ENCODE measurements around the gene CCDC78.
A peak's percentile ranks its signal among the peaks of the same experiment; 100 is the strongest.

CCDC78 gene

GRCh38 chr16:726438-727290 lies at the start of gene CCDC78, which contains the start of gene HAGHL:
TSS of gene CCDC78 (minus strand) at chr16:726443. CDS start at chr16:726367, 76 bp downstream.
TSS of gene HAGHL (plus strand) at chr16:727106. CDS start at chr16:727510, 404 bp downstream.
- H3K9me3 Mint-ChIP-seq (ENCODE audit: low read depth) = no peaks in the 10 kb centered on the region
- no peaks in the 10 kb centered on the region for H3K27me3 Mint-ChIP-seq
- peak within 1 kb of the TSS; percentile 69 for H3K4me3 Mint-ChIP-seq
- H3K27ac Mint-ChIP-seq = no peak within 1 kb of the TSS
- peaks cover 10% of the 10 kb centered on the region for H3K4me1 Mint-ChIP-seq (ENCODE audit: low read depth)
- H3K36me3 Mint-ChIP-seq = no peaks in the 10 kb centered on the region

- Mint-ChIP-seq H3K9me3 (ENCODE audit: low read depth) (no peaks in the 10 kb centered on the region), H3K4me1 (ENCODE audit: low read depth) (no peaks in the 10 kb centered on the region), H3K27ac (no peak overlapping the region), H3K27me3 (peaks cover 3% of the 10 kb centered on the region), H3K4me3 (no peak overlapping the region), H3K36me3 (no peaks in the 10 kb centered on the region)
Observed at GRCh38 chr16:775236-775796, 49.1 kb upstream of the CCDC78 start.

- H3K27me3 Mint-ChIP-seq = peaks cover 3% of the 10 kb centered on the region
- H3K36me3 Mint-ChIP-seq = no peaks in the 10 kb centered on the region
- no peak overlapping the region for H3K4me3 Mint-ChIP-seq
- H3K4me1 Mint-ChIP-seq (ENCODE audit: low read depth) = no peaks in the 10 kb centered on the region
- H3K9me3 Mint-ChIP-seq (ENCODE audit: low read depth) = no peaks in the 10 kb centered on the region
- H3K27ac Mint-ChIP-seq = no peak overlapping the region
Observed at GRCh38 chr16:774086-775001, 48.1 kb upstream of the CCDC78 start.

- Mint-ChIP-seq H3K9me3 (ENCODE audit: low read depth) (no peaks in the 10 kb centered on the region), H3K4me3 (no peak overlapping the region), H3K36me3 (no peaks in the 10 kb centered on the region), H3K27ac (no peak overlapping the region), H3K4me1 (ENCODE audit: low read depth) (no peaks in the 10 kb centered on the region), H3K27me3 (peaks cover 2% of the 10 kb centered on the region)
Observed at GRCh38 chr16:772959-773358, 46.7 kb upstream of the CCDC78 start.

- Mint-ChIP-seq H3K27ac (no peak overlapping the region), H3K27me3 (no peaks in the 10 kb centered on the region), H3K36me3 (no peaks in the 10 kb centered on the region), H3K9me3 (ENCODE audit: low read depth) (no peaks in the 10 kb centered on the region), H3K4me3 (no peak overlapping the region), H3K4me1 (ENCODE audit: low read depth) (no peaks in the 10 kb centered on the region)
Observed at GRCh38 chr16:770411-770810, 44.2 kb upstream of the CCDC78 start.

- Mint-ChIP-seq H3K9me3 (ENCODE audit: low read depth) (no peaks in the 10 kb centered on the region), H3K27me3 (no peaks in the 10 kb centered on the region), H3K27ac (no peak overlapping the region), H3K36me3 (no peaks in the 10 kb centered on the region), H3K4me3 (no peak overlapping the region), H3K4me1 (ENCODE audit: low read depth) (no peaks in the 10 kb centered on the region)
Observed at GRCh38 chr16:769934-770333, 43.7 kb upstream of the CCDC78 start.

GRCh38 chr16:769184-769784 lies 43.0 kb upstream of the CCDC78 start:
- Mint-ChIP-seq H3K4me3 (no peak overlapping the region), H3K9me3 (ENCODE audit: low read depth) (no peaks in the 10 kb centered on the region), H3K36me3 (no peaks in the 10 kb centered on the region), H3K27ac (no peak overlapping the region), H3K27me3 (no peaks in the 10 kb centered on the region), H3K4me1 (ENCODE audit: low read depth) (no peaks in the 10 kb centered on the region)

- Mint-ChIP-seq H3K4me3 (no peak overlapping the region), H3K36me3 (no peaks in the 10 kb centered on the region), H3K27me3 (no peaks in the 10 kb centered on the region), H3K4me1 (ENCODE audit: low read depth) (no peaks in the 10 kb centered on the region), H3K9me3 (ENCODE audit: low read depth) (no peaks in the 10 kb centered on the region), H3K27ac (no peak overlapping the region)
Observed at GRCh38 chr16:768428-768827, 42.2 kb upstream of the CCDC78 start.

- Mint-ChIP-seq H3K4me3 (no peak overlapping the region), H3K27ac (no peak overlapping the region), H3K9me3 (ENCODE audit: low read depth) (no peaks in the 10 kb centered on the region), H3K36me3 (no peaks in the 10 kb centered on the region), H3K27me3 (no peaks in the 10 kb centered on the region), H3K4me1 (ENCODE audit: low read depth) (no peaks in the 10 kb centered on the region)
Observed at GRCh38 chr16:767743-768235, 41.5 kb upstream of the CCDC78 start.

GRCh38 chr16:766820-767640 lies 40.8 kb upstream of the CCDC78 start:
- Mint-ChIP-seq H3K9me3 (ENCODE audit: low read depth) (no peaks in the 10 kb centered on the region), H3K36me3 (no peaks in the 10 kb centered on the region), H3K4me3 (no peak overlapping the region), H3K4me1 (ENCODE audit: low read depth) (no peaks in the 10 kb centered on the region), H3K27me3 (no peaks in the 10 kb centered on the region), H3K27ac (no peak overlapping the region)

- Mint-ChIP-seq H3K4me3 (no peak overlapping the region), H3K9me3 (ENCODE audit: low read depth) (no peaks in the 10 kb centered on the region), H3K36me3 (no peaks in the 10 kb centered on the region), H3K27me3 (no peaks in the 10 kb centered on the region), H3K4me1 (ENCODE audit: low read depth) (no peaks in the 10 kb centered on the region), H3K27ac (no peak overlapping the region)
Observed at GRCh38 chr16:766008-766819, 40.0 kb upstream of the CCDC78 start.

- no peaks in the 10 kb centered on the region for H3K27me3 Mint-ChIP-seq
- no peak overlapping the region for H3K4me3 Mint-ChIP-seq
- H3K4me1 Mint-ChIP-seq (ENCODE audit: low read depth) = no peaks in the 10 kb centered on the region
- no peaks in the 10 kb centered on the region for H3K36me3 Mint-ChIP-seq
- no peak overlapping the region for H3K27ac Mint-ChIP-seq
- H3K9me3 Mint-ChIP-seq (ENCODE audit: low read depth) = no peaks in the 10 kb centered on the region
Observed at GRCh38 chr16:765488-765865, 39.2 kb upstream of the CCDC78 start.

GRCh38 chr16:764848-765487 lies 38.7 kb upstream of the CCDC78 start:
- H3K36me3 Mint-ChIP-seq = no peaks in the 10 kb centered on the region
- no peak overlapping the region for H3K4me3 Mint-ChIP-seq
- no peaks in the 10 kb centered on the region for H3K9me3 Mint-ChIP-seq (ENCODE audit: low read depth)
- H3K27ac Mint-ChIP-seq = no peak overlapping the region
- no peaks in the 10 kb centered on the region for H3K27me3 Mint-ChIP-seq
- no peaks in the 10 kb centered on the region for H3K4me1 Mint-ChIP-seq (ENCODE audit: low read depth)

Data from activated naive CD8-positive, alpha-beta T cell (primary cell).